Measurements from ENCODE around the gene KRTAP1-1.
"Not testable (repeated sequence)": the region's sequence is repeated elsewhere in the genome, so short reads cannot be mapped to it uniquely, and the experiment has no call there.

The KRTAP1-1 gene

GRCh38 chr17:41009936-41010335 is 31.3 kb downstream of the KRTAP1-1 start:
- DNase-seq = no peak

- no peak for DNase-seq
Measured at GRCh38 chr17:41009301-41009760, 31.9 kb downstream of the KRTAP1-1 start.

- DNase-seq = no peak
Measured at GRCh38 chr17:41008811-41009210, 32.4 kb downstream of the KRTAP1-1 start, which contains the start of gene KRTAP3-1. TSS of gene KRTAP3-1 (minus strand) at chr17:41009128. CDS start at chr17:41009074, 54 bp downstream.

- no peak for DNase-seq
Measured at GRCh38 chr17:41004397-41004796, 36.9 kb downstream of the KRTAP1-1 start.

GRCh38 chr17:41003926-41004325 is 37.3 kb downstream of the KRTAP1-1 start:
- DNase-seq = no peak

GRCh38 chr17:41002814-41003213 is 38.4 kb downstream of the KRTAP1-1 start:
- no peak for DNase-seq

GRCh38 chr17:41001795-41002194 is 39.5 kb downstream of the KRTAP1-1 start:
- no peak for DNase-seq

GRCh38 chr17:40999563-40999962 is 41.7 kb downstream of the KRTAP1-1 start, which contains the start of gene KRTAP3-2:
TSS of gene KRTAP3-2 (minus strand) at chr17:40999906. CDS start at chr17:40999853, 53 bp downstream.
- DNase-seq = not testable (repeated sequence)

GRCh38 chr17:40997361-40997760 is 43.9 kb downstream of the KRTAP1-1 start:
- no peak for DNase-seq

- DNase-seq = no peak
Measured at GRCh38 chr17:40996829-40997228, 44.4 kb downstream of the KRTAP1-1 start.

- DNase-seq = no peak
Measured at GRCh38 chr17:40995116-40995515, 46.1 kb downstream of the KRTAP1-1 start.

GRCh38 chr17:40993839-40994238 is 47.4 kb downstream of the KRTAP1-1 start, which contains the start of gene KRTAP3-3:
TSS of gene KRTAP3-3 (minus strand) at chr17:40994164. CDS start at chr17:40994097, 67 bp downstream.
- DNase-seq = no peak

- DNase-seq = no peak
Measured at GRCh38 chr17:40993084-40993483, 48.2 kb downstream of the KRTAP1-1 start.

- DNase-seq = no peak
Measured at GRCh38 chr17:40992666-40993065, 48.6 kb downstream of the KRTAP1-1 start.
